ENCODE measurements around the gene SHOX.

DNA sequence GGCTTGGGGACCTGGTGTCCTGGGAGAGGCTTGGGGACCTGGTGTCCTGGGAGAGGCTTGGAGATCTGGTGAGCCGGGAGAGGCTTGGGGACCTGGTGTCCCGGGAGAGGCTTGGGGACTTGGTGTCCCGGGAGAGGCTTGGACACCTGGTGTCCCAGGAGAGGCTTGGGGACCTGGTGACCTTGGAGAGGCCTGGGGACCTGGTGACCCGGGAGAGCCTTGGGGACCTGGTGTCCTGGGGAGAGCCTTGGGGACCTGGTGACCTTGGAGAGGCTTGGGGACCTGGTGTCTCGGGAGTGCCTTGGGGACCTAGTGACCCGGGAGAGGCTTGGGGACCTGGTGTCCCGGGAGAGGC is 12.6 kb downstream of the SHOX start:
- TF ChIP-seq EZH2 (IDR thresholded peaks at IDR 0.05) (no peak), POLR2AphosphoS5 (IDR thresholded peaks at IDR 0.05; ENCODE audit: borderline replicate concordance, low read depth, low read length) (no peak)

Measured in SK-N-MC (cell line).